Keratinocyte (primary cell): ENCODE measurements around the gene CCDC70.

Source experiments
- EZH2 ChIP-seq: IDR thresholded peaks from one replicate; pipeline ENCODE4 v1.6.1; 2012; ENCODE audit warnings: inconsistent platforms, mild to moderate bottlenecking, low read length, moderate library complexity
- TF ChIP-seq, protein P1 (sequence below), 3 experiments: IDR thresholded peaks in 1 of 3; conservative IDR thresholded peaks in 1 of 3; optimal IDR thresholded peaks in 1 of 3; 2 replicates in 2 of 3; 3 replicates in 1 of 3; pipeline versions ENCODE3 to v1.5.1; 2011; ENCODE audit warnings: low read length in 3 of 3, mild to moderate bottlenecking in 3 of 3, moderate library complexity in 2 of 3, control low read depth in 1 of 3, inconsistent platforms in 1 of 3; ENCODE audit not compliant: insufficient read depth in 2 of 3; ENCODE audit errors: extremely low read depth in 1 of 3

- TF ChIP-seq, protein P1, sequence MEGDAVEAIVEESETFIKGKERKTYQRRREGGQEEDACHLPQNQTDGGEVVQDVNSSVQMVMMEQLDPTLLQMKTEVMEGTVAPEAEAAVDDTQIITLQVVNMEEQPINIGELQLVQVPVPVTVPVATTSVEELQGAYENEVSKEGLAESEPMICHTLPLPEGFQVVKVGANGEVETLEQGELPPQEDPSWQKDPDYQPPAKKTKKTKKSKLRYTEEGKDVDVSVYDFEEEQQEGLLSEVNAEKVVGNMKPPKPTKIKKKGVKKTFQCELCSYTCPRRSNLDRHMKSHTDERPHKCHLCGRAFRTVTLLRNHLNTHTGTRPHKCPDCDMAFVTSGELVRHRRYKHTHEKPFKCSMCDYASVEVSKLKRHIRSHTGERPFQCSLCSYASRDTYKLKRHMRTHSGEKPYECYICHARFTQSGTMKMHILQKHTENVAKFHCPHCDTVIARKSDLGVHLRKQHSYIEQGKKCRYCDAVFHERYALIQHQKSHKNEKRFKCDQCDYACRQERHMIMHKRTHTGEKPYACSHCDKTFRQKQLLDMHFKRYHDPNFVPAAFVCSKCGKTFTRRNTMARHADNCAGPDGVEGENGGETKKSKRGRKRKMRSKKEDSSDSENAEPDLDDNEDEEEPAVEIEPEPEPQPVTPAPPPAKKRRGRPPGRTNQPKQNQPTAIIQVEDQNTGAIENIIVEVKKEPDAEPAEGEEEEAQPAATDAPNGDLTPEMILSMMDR (optimal IDR thresholded peaks at IDR 0.05 in 1 of 3, IDR thresholded peaks at IDR 0.05 in 1 of 3, conservative IDR thresholded peaks at IDR 0.05 in 1 of 3; ENCODE audit: extremely low read depth in 1 of 3, insufficient read depth in 2 of 3, low read length in 3 of 3): no peak
- TF ChIP-seq EZH2: no peak
Measured at GRCh38 chr13:51879133-51879532, 17.4 kb downstream of the CCDC70 start.
